WERI-Rb-1 (cell line): ENCODE measurements around the gene NPM3.

ENCODE experiments used
- DNase-seq: peaks from one replicate; pipeline ENCODE4 v3.0.0-alpha.2; 2020
- H3K27ac ChIP-seq: fragments of 250-450 bp; sonication (Bioruptor Pico); 2 replicates; pipeline ENCODE4 v1.5.1; 2020; ENCODE audit warnings: mild to moderate bottlenecking, moderate library complexity
- H3K27me3 ChIP-seq: fragments of 250-450 bp; sonication (Bioruptor Pico); 2 replicates; pipeline ENCODE4 v1.5.1; 2021; ENCODE audit warnings: mild to moderate bottlenecking, low read depth, moderate library complexity; ENCODE audit not compliant: insufficient read depth, severe bottlenecking
- H3K36me3 ChIP-seq: fragments of 250-450 bp; sonication (Bioruptor Pico); 2 replicates; pipeline ENCODE4 v1.5.1; 2020; ENCODE audit warnings: mild to moderate bottlenecking, moderate library complexity
- H3K4me3 ChIP-seq: 2 replicates; pipeline ENCODE4 v1.5.1; 2011; ENCODE audit warnings: low read depth, mild to moderate bottlenecking, control low read depth, low read length
- H3K9me3 ChIP-seq: fragments of 250-450 bp; sonication (Bioruptor Pico); 2 replicates; pipeline ENCODE4 v1.5.1; 2021; ENCODE audit warnings: mild to moderate bottlenecking, moderate library complexity; ENCODE audit not compliant: severe bottlenecking
- TF ChIP-seq, protein P1 (sequence below): IDR thresholded peaks from 2 replicates; pipeline ENCODE4 v1.5.1; 2011; ENCODE audit warnings: low read depth, mild to moderate bottlenecking, control low read depth, inconsistent platforms, low read length

NPM3 gene

DNA sequence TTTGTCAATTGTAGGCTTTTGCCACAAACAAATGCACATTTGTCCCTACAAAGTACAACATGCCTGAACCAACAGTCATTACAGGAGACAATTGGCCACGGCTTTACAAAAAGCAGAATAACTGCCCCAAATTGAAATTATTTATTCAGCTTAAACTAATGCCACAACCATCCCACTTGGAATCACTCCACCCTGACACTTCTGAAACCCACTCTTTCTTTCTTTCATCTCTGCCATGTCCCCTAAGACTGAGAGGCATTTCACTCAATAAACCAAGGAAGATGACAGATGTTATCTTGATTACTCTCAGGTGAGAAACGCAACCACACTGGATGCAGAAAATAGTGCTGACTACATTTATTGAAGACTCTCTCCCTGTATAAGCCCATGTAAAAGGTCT lies 2.6 kb upstream of the NPM3 start:
- Histone ChIP-seq H3K36me3 (peaks cover 65% of the 10 kb centered on the region), H3K27me3 (no peaks in the 10 kb centered on the region), H3K27ac (no peak overlapping the region), H3K9me3 (no peaks in the 10 kb centered on the region), H3K4me3 (no peak overlapping the region)
- DNase-seq, result no peak
- TF ChIP-seq, protein P1, sequence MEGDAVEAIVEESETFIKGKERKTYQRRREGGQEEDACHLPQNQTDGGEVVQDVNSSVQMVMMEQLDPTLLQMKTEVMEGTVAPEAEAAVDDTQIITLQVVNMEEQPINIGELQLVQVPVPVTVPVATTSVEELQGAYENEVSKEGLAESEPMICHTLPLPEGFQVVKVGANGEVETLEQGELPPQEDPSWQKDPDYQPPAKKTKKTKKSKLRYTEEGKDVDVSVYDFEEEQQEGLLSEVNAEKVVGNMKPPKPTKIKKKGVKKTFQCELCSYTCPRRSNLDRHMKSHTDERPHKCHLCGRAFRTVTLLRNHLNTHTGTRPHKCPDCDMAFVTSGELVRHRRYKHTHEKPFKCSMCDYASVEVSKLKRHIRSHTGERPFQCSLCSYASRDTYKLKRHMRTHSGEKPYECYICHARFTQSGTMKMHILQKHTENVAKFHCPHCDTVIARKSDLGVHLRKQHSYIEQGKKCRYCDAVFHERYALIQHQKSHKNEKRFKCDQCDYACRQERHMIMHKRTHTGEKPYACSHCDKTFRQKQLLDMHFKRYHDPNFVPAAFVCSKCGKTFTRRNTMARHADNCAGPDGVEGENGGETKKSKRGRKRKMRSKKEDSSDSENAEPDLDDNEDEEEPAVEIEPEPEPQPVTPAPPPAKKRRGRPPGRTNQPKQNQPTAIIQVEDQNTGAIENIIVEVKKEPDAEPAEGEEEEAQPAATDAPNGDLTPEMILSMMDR, result no peak

DNA sequence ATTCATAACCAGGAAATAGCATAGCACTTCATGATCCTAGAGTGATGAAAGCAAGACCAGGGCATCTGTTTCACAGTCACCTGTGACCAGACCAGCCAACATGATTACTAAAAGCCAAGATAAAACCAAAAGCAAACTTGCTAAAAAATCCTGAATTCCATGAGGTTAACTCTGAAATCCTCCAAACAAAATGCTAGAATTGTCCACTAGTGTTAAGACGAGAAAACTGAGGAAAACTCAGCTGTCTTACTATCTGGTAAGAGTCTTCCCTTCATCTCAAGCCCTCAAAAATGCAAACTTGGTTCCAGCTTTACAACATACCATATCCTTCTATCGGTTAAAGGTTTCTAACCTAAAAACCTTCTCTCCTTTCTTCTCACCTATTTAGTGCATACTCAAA lies 1.3 kb upstream of the NPM3 start:
- H3K27ac ChIP-seq, result no peak overlapping the region; the same call in 1 of the 2 replicates
- peaks cover 55% of the 10 kb centered on the region for H3K36me3 ChIP-seq
- no peak for DNase-seq
- TF ChIP-seq, protein P1, result no peak
- H3K27me3 ChIP-seq, result no peaks in the 10 kb centered on the region
- no peaks in the 10 kb centered on the region for H3K9me3 ChIP-seq
- H3K4me3 ChIP-seq, result no peak overlapping the region

DNA sequence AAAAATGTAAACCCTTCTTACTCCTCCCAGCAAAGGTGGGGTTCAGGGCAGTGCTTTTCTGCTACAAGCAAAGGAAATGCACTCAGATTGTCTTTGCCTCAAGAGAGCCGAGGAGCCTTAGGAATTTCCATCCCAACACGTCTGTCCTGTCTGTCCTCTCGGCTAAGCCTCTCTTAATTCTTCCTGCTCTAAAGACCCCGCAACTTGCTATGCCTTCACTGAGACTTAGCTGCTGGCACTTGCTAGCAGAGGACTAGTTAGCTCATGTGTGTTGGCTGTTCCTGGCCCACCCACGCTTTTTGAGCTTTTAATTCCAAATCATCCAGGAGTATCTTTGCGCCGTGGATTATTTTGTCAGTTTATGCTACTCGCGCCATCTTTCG lies 481 bp upstream of the NPM3 start:
- Histone ChIP-seq H3K27me3 (no peaks in the 10 kb centered on the region), H3K9me3 (no peaks in the 10 kb centered on the region), H3K4me3 (peak overlapping the region; percentile 84), H3K27ac (peak overlapping the region; percentile 68), H3K36me3 (peaks cover 46% of the 10 kb centered on the region)
- DNase-seq, result peak; percentile 43
- TF ChIP-seq, protein P1, result no peak

DNA sequence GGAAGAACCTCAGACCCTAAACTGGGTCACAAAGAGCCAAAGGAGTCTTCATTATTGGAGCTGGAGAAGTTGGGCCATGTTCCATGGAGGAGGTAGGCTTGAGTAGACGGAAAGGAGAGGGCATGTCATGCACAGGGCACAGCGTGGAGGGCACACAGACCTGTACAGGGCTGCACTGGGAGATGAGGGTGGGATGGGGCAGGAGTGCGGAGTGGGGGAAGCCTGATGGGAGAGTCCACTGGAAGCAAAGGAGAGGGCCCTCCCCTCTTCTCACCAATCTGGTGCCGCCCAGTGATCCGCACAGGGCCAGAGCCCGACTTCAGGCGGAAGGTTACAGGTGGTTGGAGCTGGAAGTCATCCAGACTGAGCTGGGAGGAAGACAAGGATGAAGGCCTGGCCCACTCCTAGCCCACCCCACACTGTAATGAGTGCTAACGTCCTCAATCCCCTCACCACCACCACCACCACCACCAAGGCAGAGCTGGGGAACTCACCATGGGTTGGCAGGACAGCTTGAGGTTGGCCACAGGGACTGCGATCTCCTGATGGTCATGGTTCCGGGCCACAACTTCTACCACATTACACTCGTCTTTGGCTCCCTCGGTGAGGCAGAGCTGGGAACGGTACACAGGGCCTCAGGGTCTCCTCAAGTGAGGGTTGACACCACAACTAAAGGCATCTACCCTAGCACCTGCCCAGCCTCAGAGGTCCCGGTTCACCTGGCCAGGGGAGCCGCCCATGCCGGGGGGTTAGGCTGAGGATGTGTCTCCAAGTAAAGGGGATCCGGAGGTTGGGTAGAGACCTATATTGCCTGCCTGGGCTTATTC lies 1.0 kb downstream of the NPM3 start:
- peak overlapping the region; percentile 84 for H3K4me3 ChIP-seq
- H3K27ac ChIP-seq, result no peak overlapping the region
- H3K9me3 ChIP-seq, result no peaks in the 10 kb centered on the region
- no peak for DNase-seq
- H3K36me3 ChIP-seq, result peaks cover 33% of the 10 kb centered on the region
- H3K27me3 ChIP-seq, result no peaks in the 10 kb centered on the region
- TF ChIP-seq, protein P1, result no peak

DNA sequence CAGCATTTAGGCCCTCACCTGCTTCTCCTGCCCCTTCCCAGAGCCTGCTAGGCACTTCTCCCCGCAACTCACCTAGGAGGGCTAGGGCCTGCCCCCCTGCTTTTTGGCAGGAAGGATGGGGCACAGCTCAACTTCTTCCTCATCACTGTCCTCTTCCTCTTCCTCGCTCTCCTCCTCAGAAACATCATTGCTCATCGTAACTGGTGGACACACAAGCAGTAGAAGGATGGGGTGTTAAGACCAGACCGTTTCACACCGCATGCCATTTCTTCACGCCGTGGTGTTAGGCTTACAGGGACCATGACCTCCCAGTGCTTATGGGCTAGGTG lies 1.6 kb downstream of the NPM3 start:
- peaks cover 27% of the 10 kb centered on the region for H3K36me3 ChIP-seq
- no peaks in the 10 kb centered on the region for H3K27me3 ChIP-seq
- DNase-seq, result no peak
- no peaks in the 10 kb centered on the region for H3K9me3 ChIP-seq
- no peak overlapping the region for H3K4me3 ChIP-seq
- TF ChIP-seq, protein P1, result no peak
- H3K27ac ChIP-seq, result no peak overlapping the region
